K562 (cell line): ENCODE results near the gene TRAF3. TPM values are rescaled to one million over a fixed set of nuclear protein-coding genes. Genes with fewer than 3 reads are reported as not detected.

Experiments used
- ATAC-seq: fragments of 200-7000 bp; cut with Tn5 transposase; 3 replicates; pipeline ENCODE4 v1.9.1; 2020; ENCODE audit warnings: moderate library complexity
- BruUV-seq: library from RNA; stranded (reverse); fragments of 400-500 nt; replicated peaks from 2 replicates; lab custom pipeline; 2021; lab: Mats Ljungman, UMichigan
- CTCF ChIA-PET: fragments of 300-600 bp; formaldehyde crosslinking; extraction: SDS; loops from one replicate; lab custom pipeline; 2021; ENCODE audit warnings: low intra/inter-chr PET ratio; lab: Yijun Ruan, JAX
- POLR2A ChIA-PET: fragments of 300-600, 350-650 bp; sonication (Branson Sonifier 250); formaldehyde crosslinking; extraction: SDS; loops from one replicate; lab custom pipeline; 2021; ENCODE audit warnings: antibody characterized with exemption, inconsistent platforms; lab: Yijun Ruan, JAX
- DNase-seq, 4 experiments: peaks; one replicate each; pipeline versions ENCODE4 v3.0.0 to v3.0.0-alpha.2; 2011 to 2018; ENCODE audit warnings: low spot score in 3 of 4, mixed read lengths in 3 of 4; ENCODE audit errors: extremely low read depth in 1 of 4
- FAIRE-seq: peaks from 2 replicates; lab custom pipeline; 2011; peaks lifted over from hg19 to GRCh38; lab: Jason Lieb, UNC
- H2AFZ ChIP-seq: 2 replicates; pipeline ENCODE4 v1.6.0; 2011; ENCODE audit warnings: low read depth, low read length, control low read depth, inconsistent platforms
- H3K27ac ChIP-seq: fragments of 200-600 bp; 3 replicates; pipeline ENCODE4 v1.8.0; 2011; ENCODE audit warnings: low read depth, mild to moderate bottlenecking, control low read depth, inconsistent platforms, low read length, moderate library complexity, mixed read lengths; ENCODE audit errors: extremely low read depth
- H3K27me3 ChIP-seq, 2 experiments: fragments of 300-600 bp in 1 of 2; 2 replicates in 1 of 2; 3 replicates in 1 of 2; pipeline versions ENCODE4 v1.6.0 to v1.8.0; 2011; ENCODE audit warnings: inconsistent platforms in 2 of 2, low read length in 2 of 2, mild to moderate bottlenecking in 1 of 2, mixed read lengths in 1 of 2, moderate library complexity in 1 of 2; ENCODE audit not compliant: control insufficient read depth in 2 of 2, insufficient read depth in 2 of 2
- H3K36me3 ChIP-seq: fragments of 300-600 bp; 3 replicates; pipeline ENCODE4 v1.8.0; 2011; ENCODE audit warnings: mild to moderate bottlenecking, low read length, inconsistent platforms; ENCODE audit not compliant: control insufficient read depth, insufficient read depth
- H3K4me1 ChIP-seq, 2 experiments: fragments of 200-600 bp in 1 of 2; replicated peaks in 1 of 2; 2 replicates in 1 of 2; 3 replicates in 1 of 2; pipeline versions ENCODE4 v1.5.1 to v1.8.0; 2011; ENCODE audit warnings: inconsistent platforms in 2 of 2, low read length in 2 of 2, mild to moderate bottlenecking in 1 of 2, mixed read lengths in 1 of 2, moderate library complexity in 1 of 2; ENCODE audit not compliant: control insufficient read depth in 2 of 2, insufficient read depth in 2 of 2
- H3K4me2 ChIP-seq: 2 replicates; pipeline ENCODE4 v1.6.1; 2011; ENCODE audit warnings: low read length, control low read depth, inconsistent platforms, mixed read lengths; ENCODE audit not compliant: insufficient read depth
- H3K4me3 ChIP-seq: fragments of 200-600 bp; sonication (generic), shearing (Covaris generic); 2 replicates; pipeline ENCODE4 v1.5.1; 2016; ENCODE audit warnings: control low read depth, inconsistent platforms
- H3K79me2 ChIP-seq: fragments of 200-600 bp; 3 replicates; pipeline ENCODE4 v1.8.0; 2011; ENCODE audit warnings: low read length, inconsistent platforms; ENCODE audit not compliant: control insufficient read depth, insufficient read depth
- H3K9ac ChIP-seq, 2 experiments: 2 replicates each; pipeline versions ENCODE4 v1.6.0 to v1.6.1; 2011; ENCODE audit warnings: low read depth in 2 of 2, low read length in 2 of 2, control low read depth in 1 of 2, inconsistent platforms in 1 of 2, mild to moderate bottlenecking in 1 of 2, mixed read lengths in 1 of 2; ENCODE audit not compliant: insufficient read depth in 1 of 2
- H3K9me1 ChIP-seq: one replicate; pipeline ENCODE4 v1.6.0; 2011; ENCODE audit warnings: inconsistent platforms, mild to moderate bottlenecking, low read length, moderate library complexity; ENCODE audit not compliant: control insufficient read depth, insufficient read depth
- H3K9me3 ChIP-seq: replicated peaks from 2 replicates; pipeline ENCODE4 v1.5.1; 2011; ENCODE audit warnings: low read depth, low read length, inconsistent platforms; ENCODE audit not compliant: control insufficient read depth, insufficient read depth
- H4K20me1 ChIP-seq: replicated peaks from 2 replicates; pipeline ENCODE4 v1.6.1; 2011; ENCODE audit warnings: low read length, inconsistent platforms, mixed read lengths; ENCODE audit not compliant: control insufficient read depth, insufficient read depth
- AFF4 ChIP-seq: sonication (generic); formaldehyde crosslinking; IDR thresholded peaks from 2 replicates; pipeline ENCODE4 v1.8.0; 2023; ENCODE audit warnings: mild to moderate bottlenecking, missing genetic modification reagents
- DEAF1 ChIP-seq: fragments of 450-650 bp; formaldehyde crosslinking; IDR thresholded peaks from 2 replicates; pipeline ENCODE4 v1.4.0; 2020; ENCODE audit warnings: mild to moderate bottlenecking, moderate library complexity
- EP400 ChIP-seq: fragments of 450-650 bp; IDR thresholded peaks from 2 replicates; pipeline ENCODE4 v1.6.1; 2017; ENCODE audit warnings: antibody characterized with exemption, mild to moderate bottlenecking, moderate library complexity
- ZNF778 ChIP-seq: fragments of 450-650 bp; formaldehyde crosslinking; IDR thresholded peaks from 2 replicates; pipeline ENCODE4 v1.4.0; 2020; ENCODE audit warnings: mild to moderate bottlenecking, moderate library complexity
- WGBS: fragments of 100-300 bp; shearing (Covaris generic); methylation state at CpG from one replicate; pipeline ENCODE4 v1.1.6; 2016; ENCODE audit warnings: low coverage, mixed read lengths; ENCODE audit not compliant: insufficient coverage; ENCODE audit errors: missing lambda C conversion rate; 5-methylcytosine and 5-hydroxymethylcytosine counted together
- in situ Hi-C: fragments of 300-500 bp; cut with MboI; formaldehyde crosslinking; loops from 4 replicates; pipeline ENCODE4 v1.15.0; 2018; ENCODE audit warnings: inconsistent platforms, mixed read lengths
- intact Hi-C: fragments of 100-400 bp; cut with micrococcal nuclease; formaldehyde crosslinking; loops from 2 replicates; pipeline ENCODE4 v1.14.2; 2022
- polyA plus RNA-seq, 8 experiments: library from polyadenylated mRNA; depleted of rRNA in 4 of 8; stranded (reverse) in 5 of 8; unstranded in 3 of 8; fragments of >200 nt; fragmentation: Nextera tagmentation in 2 of 8; fragmentation: Illumina TruSeq in 1 of 8; extraction: Ambion mirVana in 2 of 8; extraction: Trizol in 1 of 8; gene quantifications; 2 replicates each; pipeline versions ENCODE4 v1.2.1 to v1.2.3, GENCODE V29; 2011 to 2014; ENCODE audit warnings: inconsistent platforms in 1 of 8, missing spikeins in 1 of 8
- total RNA-seq, 7 experiments: library from RNA; depleted of rRNA in 6 of 7; stranded (reverse); fragments of >200 nt in 6 of 7; fragmentation: Illumina TruSeq in 2 of 7; extraction: Trizol in 2 of 7; gene quantifications; 2 replicates each; pipeline versions ENCODE4 v1.2.1 to v1.2.3, GENCODE V29; 2011 to 2021; ENCODE audit warnings: low replicate concordance in 1 of 7

The TRAF3 gene
- total and polyA plus RNA-seq, 9 of the 15 experiments (the other 6 are each of a cell fraction or from before 2014, with no cell fraction given) = 0.52 to 21.3 (median 9.9) TPM

GRCh38 chr14:102898298-102898697 lies 121.0 kb downstream of the TRAF3 start (continued):
- TF ChIP-seq AFF4 (CRISPR knock-in tag) = no peak

- Histone ChIP-seq H3K27ac (no peak overlapping the region), H3K9me1 (no peaks in the 10 kb centered on the region), H3K4me3 (no peak overlapping the region), H4K20me1 (no peaks in the 10 kb centered on the region), H3K4me1 (peaks cover 0 to 5% of the 10 kb centered on the region in 2 experiments; a peak in 2 of 5 replicates), H3K79me2 (no peaks in the 10 kb centered on the region), H3K36me3 (peaks cover 16% of the 10 kb centered on the region; the same call in 1 of the 3 replicates), H3K9ac (no peak overlapping the region), H3K9me3 (no peaks in the 10 kb centered on the region), H2AFZ (no peak overlapping the region), H3K4me2 (no peak overlapping the region), H3K27me3 (no peaks in the 10 kb centered on the region)
- 72% methylated on average over 13 of the region's 18 CpGs for WGBS
- intact Hi-C loops (no loop called here), in situ Hi-C loops (no loop called here)
- TF ChIP-seq EP400 = no peak
- no peak for TF ChIP-seq ZNF778 (CRISPR knock-in tag)
- no peak for TF ChIP-seq DEAF1
- POLR2A ChIA-PET = interaction anchor here (0.6 kb wide), 1 partner anchor 11 kb away, joined by 3 read pairs; no protein-coding TSS in a partner anchor
- no TSS peak for BruUV-seq
- ATAC-seq (no peak), DNase-seq (no peak), FAIRE-seq (no peak)
- CTCF ChIA-PET = no interaction called here
Measured at GRCh38 chr14:102898776-102899515, 121.7 kb downstream of the TRAF3 start.
